ENCODE data around the gene HIF3A.
"Not testable (repeated sequence)": the region's sequence is repeated elsewhere in the genome, so short reads cannot be mapped to it uniquely, and the experiment has no call there.

The HIF3A gene

GRCh38 chr19:46371371-46371901, 74.6 kb downstream of the HIF3A start:
- no peak for DNase-seq (ENCODE audit: low read depth, low spot score)
- H3K9ac ChIP-seq (ENCODE audit: insufficient read length, low read depth): peak overlapping the region; percentile 61
- TF ChIP-seq SUZ12 (IDR thresholded peaks at IDR 0.05; ENCODE audit: extremely low read depth, insufficient read depth, insufficient read length) (no peak), ZNF274 (IDR thresholded peaks at IDR 0.05; ENCODE audit: low read depth, low read length) (no peak), YY1 (IDR thresholded peaks at IDR 0.05; ENCODE audit: insufficient read depth, insufficient read length) (no peak)
- peaks cover 60% of the 10 kb centered on the region for H3K36me3 ChIP-seq (ENCODE audit: insufficient read depth, insufficient read length, low read length)
- H3K27me3 ChIP-seq (ENCODE audit: insufficient read depth, insufficient read length): no peaks in the 10 kb centered on the region
- no peak overlapping the region for H3K4me3 ChIP-seq (ENCODE audit: insufficient read length, low read depth)
- no peaks in the 10 kb centered on the region for H3K9me3 ChIP-seq (ENCODE audit: insufficient read depth, low read length)
- H3K4me1 ChIP-seq (ENCODE audit: insufficient read depth, insufficient read length): peaks cover 23% of the 10 kb centered on the region

GRCh38 chr19:46372901-46373490, 76.2 kb downstream of the HIF3A start:
- no peak for TF ChIP-seq ZNF274 (IDR thresholded peaks at IDR 0.05; ENCODE audit: low read depth, low read length)
- TF ChIP-seq YY1 (IDR thresholded peaks at IDR 0.05; ENCODE audit: insufficient read depth, insufficient read length): no peak
- Histone ChIP-seq H3K9me3 (ENCODE audit: insufficient read depth, low read length) (no peaks in the 10 kb centered on the region), H3K27me3 (ENCODE audit: insufficient read depth, insufficient read length) (no peaks in the 10 kb centered on the region), H3K9ac (ENCODE audit: insufficient read length, low read depth) (peak overlapping the region; percentile 62), H3K36me3 (ENCODE audit: insufficient read depth, insufficient read length, low read length) (peaks cover 61% of the 10 kb centered on the region), H3K4me1 (ENCODE audit: insufficient read depth, insufficient read length) (peaks cover 23% of the 10 kb centered on the region), H3K4me3 (ENCODE audit: insufficient read length, low read depth) (no peak overlapping the region)
- DNase-seq (ENCODE audit: low read depth, low spot score): peak; percentile 23

DNA sequence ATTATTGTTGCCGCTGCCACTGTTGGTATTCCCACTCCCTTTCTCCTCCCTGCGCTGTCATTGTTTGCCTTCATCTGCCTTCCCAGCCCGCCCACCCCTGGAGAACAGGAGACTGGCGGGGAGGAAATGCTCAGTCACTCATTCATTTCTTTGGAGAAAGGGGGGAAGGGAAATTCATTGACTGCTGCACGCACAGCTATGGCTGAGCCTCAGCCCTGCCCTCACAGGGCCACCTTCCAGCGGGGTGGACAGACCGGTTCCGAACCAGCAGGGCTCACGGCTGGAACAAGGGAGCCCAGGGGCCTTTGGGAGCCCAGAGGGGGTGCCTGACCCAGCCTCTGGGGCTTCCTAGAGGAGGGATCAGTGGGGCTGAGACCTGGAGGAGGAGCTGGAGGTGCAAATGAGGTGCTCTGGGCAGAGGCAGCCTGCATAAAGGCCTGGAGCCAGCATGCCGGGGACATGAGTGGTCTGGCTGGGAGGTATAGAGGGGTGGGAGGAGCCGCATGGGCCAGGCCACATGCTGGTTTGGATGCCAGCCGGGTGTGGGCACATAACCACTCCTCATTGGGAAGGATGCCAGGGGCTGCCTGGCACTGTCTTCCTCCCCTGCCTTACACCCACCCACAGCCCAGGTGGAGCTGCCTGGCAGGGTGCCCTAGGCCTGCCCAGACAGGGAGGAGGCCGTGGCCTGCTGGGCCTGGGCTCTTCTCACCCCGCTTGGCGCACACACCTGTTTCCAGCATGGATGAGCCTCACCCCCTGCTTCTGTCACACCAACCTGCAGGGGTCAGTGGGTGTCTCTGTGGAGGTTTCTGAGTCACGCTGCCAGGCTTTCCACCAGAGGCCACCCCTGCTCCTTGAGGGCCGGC, 76.9 kb downstream of the HIF3A start:
- Histone ChIP-seq H3K4me1 (ENCODE audit: insufficient read depth, insufficient read length) (peaks cover 23% of the 10 kb centered on the region), H3K9ac (ENCODE audit: insufficient read length, low read depth) (peak overlapping the region; percentile 67), H3K4me3 (ENCODE audit: insufficient read length, low read depth) (peak overlapping the region; percentile 21), H3K9me3 (ENCODE audit: insufficient read depth, low read length) (no peaks in the 10 kb centered on the region), H3K36me3 (ENCODE audit: insufficient read depth, insufficient read length, low read length) (peaks cover 61% of the 10 kb centered on the region), H3K27me3 (ENCODE audit: insufficient read depth, insufficient read length) (no peaks in the 10 kb centered on the region)
- DNase-seq (ENCODE audit: low read depth, low spot score): peak; percentile 48
- TF ChIP-seq YY1 (IDR thresholded peaks at IDR 0.05; ENCODE audit: insufficient read depth, insufficient read length): no peak
- no peak for TF ChIP-seq ZNF274 (IDR thresholded peaks at IDR 0.05; ENCODE audit: low read depth, low read length)

DNA sequence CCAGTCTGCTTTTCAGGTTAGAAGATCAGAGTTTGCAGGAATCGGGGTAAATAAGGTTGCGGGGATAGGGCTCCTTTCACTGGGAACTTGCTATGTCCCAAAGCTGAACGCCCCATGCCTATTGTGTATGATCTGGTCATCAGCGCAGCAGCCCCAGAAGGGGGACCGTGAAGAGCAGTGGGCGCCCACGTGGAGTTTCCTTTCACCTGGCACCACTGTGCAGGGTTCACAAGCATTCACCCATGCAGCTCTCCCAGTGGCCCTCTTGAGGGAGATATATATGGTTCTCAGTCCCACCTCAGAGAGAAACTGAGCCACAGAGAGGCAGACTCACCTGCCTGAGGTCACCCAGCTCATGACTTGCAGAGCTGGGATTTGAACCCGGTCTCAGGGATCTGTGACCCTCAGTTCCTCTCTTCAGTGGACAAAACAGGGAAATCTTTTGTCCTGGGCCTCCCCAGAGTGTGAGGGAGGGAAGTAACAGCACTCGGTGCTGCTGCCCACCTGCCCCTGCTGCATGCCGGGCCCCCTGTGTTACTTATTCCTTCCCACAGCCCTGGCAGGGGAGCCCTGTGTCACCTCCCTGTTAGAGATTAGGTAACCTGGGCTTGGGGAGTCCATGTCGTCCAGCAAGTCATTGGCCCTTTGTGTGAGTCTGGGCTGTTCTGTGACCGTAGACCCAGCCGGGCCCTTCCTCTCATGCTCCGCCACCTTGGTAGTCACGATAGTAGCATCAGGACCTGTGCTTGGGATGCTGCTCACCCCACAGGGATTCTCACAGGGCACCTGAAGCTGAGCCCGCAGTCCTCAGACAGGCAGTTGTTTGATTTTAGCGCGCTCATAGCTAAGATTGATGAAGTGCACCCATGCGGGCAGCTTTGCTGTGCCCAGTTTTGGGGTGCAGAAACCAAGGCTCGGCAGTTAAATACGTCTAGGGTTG, 78.0 kb downstream of the HIF3A start:
- H3K9ac ChIP-seq (ENCODE audit: insufficient read length, low read depth): no peak overlapping the region
- H3K36me3 ChIP-seq (ENCODE audit: insufficient read depth, insufficient read length, low read length): peaks cover 63% of the 10 kb centered on the region
- no peaks in the 10 kb centered on the region for H3K9me3 ChIP-seq (ENCODE audit: insufficient read depth, low read length)
- H3K4me3 ChIP-seq (ENCODE audit: insufficient read length, low read depth): no peak overlapping the region
- H3K27me3 ChIP-seq (ENCODE audit: insufficient read depth, insufficient read length): no peaks in the 10 kb centered on the region
- TF ChIP-seq YY1 (IDR thresholded peaks at IDR 0.05; ENCODE audit: insufficient read depth, insufficient read length) (no peak), SUZ12 (IDR thresholded peaks at IDR 0.05; ENCODE audit: extremely low read depth, insufficient read depth, insufficient read length) (no peak), ZNF274 (IDR thresholded peaks at IDR 0.05; ENCODE audit: low read depth, low read length) (no peak)
- H3K4me1 ChIP-seq (ENCODE audit: insufficient read depth, insufficient read length): peaks cover 23% of the 10 kb centered on the region
- DNase-seq (ENCODE audit: low read depth, low spot score): no peak

DNA sequence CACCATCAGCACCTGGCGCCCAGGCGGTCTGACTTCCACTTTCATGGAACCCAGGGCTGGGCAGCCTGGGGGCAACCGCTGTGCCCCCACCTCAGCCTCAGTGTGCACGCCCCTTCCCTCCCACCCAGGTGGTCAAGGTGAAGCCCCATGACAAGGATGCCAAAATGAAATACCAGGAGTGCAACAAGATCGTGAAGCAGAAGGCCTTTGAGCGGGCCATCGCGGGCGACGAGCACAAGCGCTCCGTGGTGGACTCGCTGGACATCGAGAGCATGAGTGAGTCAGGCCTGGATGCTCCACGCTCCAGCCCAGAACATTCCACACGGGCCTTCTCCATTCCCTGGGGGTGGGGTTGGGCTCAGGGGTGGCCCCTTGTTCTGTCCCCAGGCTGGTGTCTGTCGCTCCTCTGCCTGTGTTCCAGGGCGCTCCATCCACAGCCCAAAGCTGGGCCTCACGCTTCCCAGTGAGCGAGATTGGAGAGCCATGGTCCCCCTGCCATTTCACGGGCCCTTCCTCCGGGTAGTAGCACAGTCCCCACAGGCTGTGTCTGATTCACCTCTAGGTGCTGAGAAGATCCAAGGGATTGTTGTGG, 78.7 kb downstream of the HIF3A start:
- H3K9ac ChIP-seq (ENCODE audit: insufficient read length, low read depth); H3K4me3 ChIP-seq (ENCODE audit: insufficient read length, low read depth); H3K9me3 ChIP-seq (ENCODE audit: insufficient read depth, low read length); H3K27me3 ChIP-seq (ENCODE audit: insufficient read depth, insufficient read length); DNase-seq (ENCODE audit: low read depth, low spot score): not testable (repeated sequence)
- peaks cover 63% of the 10 kb centered on the region for H3K36me3 ChIP-seq (ENCODE audit: insufficient read depth, insufficient read length, low read length)
- H3K4me1 ChIP-seq (ENCODE audit: insufficient read depth, insufficient read length): peaks cover 20% of the 10 kb centered on the region

DNA sequence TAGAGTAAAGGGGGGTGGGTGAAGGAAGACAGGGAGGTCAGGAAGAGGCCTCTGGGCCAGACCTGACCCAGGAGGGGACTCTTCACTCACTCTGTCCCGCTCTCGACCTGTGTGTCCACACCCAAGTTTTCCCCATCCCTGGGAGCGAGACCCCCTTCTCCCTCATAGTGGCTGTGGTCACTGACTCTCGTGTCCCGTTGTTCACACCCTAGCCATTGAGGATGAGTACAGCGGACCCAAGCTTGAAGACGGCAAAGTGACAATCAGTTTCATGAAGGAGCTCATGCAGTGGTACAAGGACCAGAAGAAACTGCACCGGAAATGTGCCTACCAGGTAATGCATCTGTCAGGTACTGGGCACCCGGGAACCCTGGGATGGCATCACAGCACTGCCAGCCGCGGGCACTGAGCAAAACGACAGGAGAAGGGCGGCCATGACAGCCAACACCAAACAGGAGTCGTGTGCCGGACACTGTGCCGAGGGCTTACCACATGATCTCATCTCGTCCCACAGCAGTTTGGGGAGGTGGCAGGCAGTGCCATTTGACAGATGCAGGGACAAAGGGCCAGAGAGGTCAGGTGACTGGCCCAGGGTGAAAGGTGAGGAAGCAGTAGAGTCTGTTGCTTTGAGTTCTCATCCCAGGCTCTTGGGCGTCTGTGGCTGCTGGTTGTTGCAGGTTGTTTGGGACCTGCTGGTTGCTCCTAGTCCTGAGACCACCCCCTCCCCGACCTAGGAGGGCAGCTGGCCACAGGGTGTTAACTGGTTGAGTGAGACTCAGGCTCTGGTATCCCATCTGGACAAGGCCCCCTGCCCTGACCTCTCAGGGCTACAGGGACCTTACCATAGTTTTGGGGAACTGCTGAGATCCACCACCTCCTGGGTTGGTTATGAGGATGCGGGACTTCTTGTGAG, 79.7 kb downstream of the HIF3A start:
- H3K4me1 ChIP-seq (ENCODE audit: insufficient read depth, insufficient read length): peaks cover 16% of the 10 kb centered on the region
- no peak overlapping the region for H3K9ac ChIP-seq (ENCODE audit: insufficient read length, low read depth)
- DNase-seq (ENCODE audit: low read depth, low spot score): no peak
- TF ChIP-seq ZNF274 (IDR thresholded peaks at IDR 0.05; ENCODE audit: low read depth, low read length): no peak
- TF ChIP-seq YY1 (IDR thresholded peaks at IDR 0.05; ENCODE audit: insufficient read depth, insufficient read length): no peak
- no peak for TF ChIP-seq SUZ12 (IDR thresholded peaks at IDR 0.05; ENCODE audit: extremely low read depth, insufficient read depth, insufficient read length)
- H3K9me3 ChIP-seq (ENCODE audit: insufficient read depth, low read length): no peaks in the 10 kb centered on the region
- H3K27me3 ChIP-seq (ENCODE audit: insufficient read depth, insufficient read length): no peaks in the 10 kb centered on the region
- H3K36me3 ChIP-seq (ENCODE audit: insufficient read depth, insufficient read length, low read length): peaks cover 63% of the 10 kb centered on the region
- H3K4me3 ChIP-seq (ENCODE audit: insufficient read length, low read depth): no peak overlapping the region
